Uterus (tissue), 4 donors: ENCODE results near the gene CFTR. TPM values are rescaled to one million over a fixed set of nuclear protein-coding genes. Genes with fewer than 3 reads are reported as not detected.

Experiments used
- DNase-seq, 2 donors: peaks; one replicate each; pipeline ENCODE4 v3.0.0-alpha.2; 2019 to 2020
- H3K27ac ChIP-seq, 2 donors: fragments of 200-600 bp; sonication (generic); 1 replicate in 1 of 2; 2 replicates in 1 of 2; pipeline ENCODE4 v1.5.1; 2016 to 2018
- H3K27me3 ChIP-seq, 2 donors: fragments of 200-600 bp; sonication (generic); one replicate each; pipeline ENCODE4 v1.5.1; 2018 to 2019; ENCODE audit warnings: control low read depth in 1 of 2
- H3K36me3 ChIP-seq, 2 donors: fragments of 200-600 bp; sonication (generic); one replicate each; pipeline ENCODE4 v1.5.1; 2019; ENCODE audit warnings: control low read depth in 1 of 2
- H3K4me1 ChIP-seq, 2 donors: fragments of 200-600 bp; sonication (generic); one replicate each; pipeline ENCODE4 v1.5.1; 2018 to 2019; ENCODE audit warnings: control low read depth in 1 of 2
- H3K4me3 ChIP-seq, 2 donors: fragments of 200-600 bp; sonication (generic); 1 replicate in 1 of 2; 2 replicates in 1 of 2; pipeline ENCODE4 v1.5.1; 2018 to 2019; ENCODE audit warnings: mild to moderate bottlenecking in 1 of 2
- H3K9me3 ChIP-seq, 2 donors: fragments of 200-600 bp; sonication (generic); one replicate each; pipeline ENCODE4 v1.5.1; 2019; ENCODE audit warnings: control low read depth in 1 of 2
- CTCF ChIP-seq, 4 experiments: fragments of 200-600 bp in 2 of 4; fragments of 450-650 bp in 2 of 4; sonication (generic) in 2 of 4; IDR thresholded peaks; one replicate each; pipeline ENCODE4 v1.5.1; 2016 to 2019; ENCODE audit warnings: antibody characterized with exemption in 4 of 4, mild to moderate bottlenecking in 2 of 4, moderate library complexity in 1 of 4
- POLR2A ChIP-seq, 2 donors: fragments of 450-650 bp; IDR thresholded peaks; one replicate each; pipeline ENCODE4 v1.6.1; 2016; ENCODE audit warnings: antibody characterized with exemption in 2 of 2, mild to moderate bottlenecking in 1 of 2, moderate library complexity in 1 of 2
- intact Hi-C: fragments of 100-400 bp; cut with DNase I; formaldehyde crosslinking; loops from one replicate; pipeline ENCODE4 v1.15.1; 2023; ENCODE audit warnings: low total_unique reads
- total RNA-seq, 4 donors: library from RNA; depleted of rRNA in 3 of 4; stranded (reverse); fragments of >200 nt in 3 of 4; gene quantifications; one replicate each; pipeline versions ENCODE4 v1.1.0 to v1.2.4, GENCODE V29; 2014 to 2023
- donor health status: DM: yes; HTN: yes; CAD: no.

Gene CFTR
- total RNA-seq, result 10 to 100 TPM in 1 of 4 donors, under 1 TPM in 2, not detected in 1; under 0.01 to 11.6 (median under 0.01) TPM

GRCh38 chr7:117479225-117480054 is at the start of gene CFTR:
Gene CFTR (plus strand): TSS chr7:117480025. CDS start chr7:117480095, 70 bp downstream.
- DNase-seq, result peak; percentile 16
- H3K4me1 ChIP-seq, result no peaks in the 10 kb centered on the region
- intact Hi-C loops, result no loop called here

GRCh38 chr7:117435475-117436043 is 44.3 kb upstream of the CFTR start:
- Histone ChIP-seq H3K36me3 (no peaks in the 10 kb centered on the region), H3K27me3 (no peaks in the 10 kb centered on the region), H3K27ac (no peak overlapping the region), H3K9me3 (no peaks in the 10 kb centered on the region), H3K4me1 (no peaks in the 10 kb centered on the region), H3K4me3 (no peak overlapping the region)
- TF ChIP-seq POLR2A (IDR thresholded peaks at IDR 0.05), result no peak
- TF ChIP-seq CTCF (IDR thresholded peaks at IDR 0.05), result no peak
- DNase-seq, result no peak
- intact Hi-C loops, result no loop called here

More at GRCh38 chr7:117479225-117480054, at the start of gene CFTR:
- Histone ChIP-seq H3K9me3 (no peaks in the 10 kb centered on the region), H3K36me3 (no peaks in the 10 kb centered on the region), H3K4me3 (peak within 1 kb of the TSS; percentile 14 to 30), H3K27me3 (peaks cover 0 to 22% of the 10 kb centered on the region in 2 donors), H3K27ac (no peak within 1 kb of the TSS)
- TF ChIP-seq POLR2A (IDR thresholded peaks at IDR 0.05), result no peak
- TF ChIP-seq CTCF (IDR thresholded peaks at IDR 0.05), result no peak

GRCh38 chr7:117444646-117445045 is 35.2 kb upstream of the CFTR start:
- Histone ChIP-seq H3K4me1 (no peaks in the 10 kb centered on the region), H3K36me3 (no peaks in the 10 kb centered on the region), H3K27me3 (no peaks in the 10 kb centered on the region), H3K4me3 (no peak overlapping the region), H3K9me3 (no peaks in the 10 kb centered on the region), H3K27ac (no peak overlapping the region)
- DNase-seq, result no peak
- intact Hi-C loops, result no loop called here
- no peak for TF ChIP-seq POLR2A (IDR thresholded peaks at IDR 0.05)
- no peak for TF ChIP-seq CTCF (IDR thresholded peaks at IDR 0.05)

GRCh38 chr7:117445206-117445605 is 34.6 kb upstream of the CFTR start:
- intact Hi-C loops, result no loop called here
- no peak for TF ChIP-seq CTCF (IDR thresholded peaks at IDR 0.05)
- no peak for TF ChIP-seq POLR2A (IDR thresholded peaks at IDR 0.05)
- DNase-seq, result no peak
- H3K27ac ChIP-seq, result no peak overlapping the region
- no peaks in the 10 kb centered on the region for H3K36me3 ChIP-seq
- no peaks in the 10 kb centered on the region for H3K4me1 ChIP-seq
- no peaks in the 10 kb centered on the region for H3K9me3 ChIP-seq
- H3K4me3 ChIP-seq, result no peak overlapping the region
- no peaks in the 10 kb centered on the region for H3K27me3 ChIP-seq

- intact Hi-C loops, result no loop called here
- TF ChIP-seq CTCF (IDR thresholded peaks at IDR 0.05), result no peak
- TF ChIP-seq POLR2A (IDR thresholded peaks at IDR 0.05), result no peak
- no peak overlapping the region for H3K4me3 ChIP-seq
- H3K4me1 ChIP-seq, result no peaks in the 10 kb centered on the region
- H3K36me3 ChIP-seq, result no peaks in the 10 kb centered on the region
- no peaks in the 10 kb centered on the region for H3K27me3 ChIP-seq
- no peak for DNase-seq
- no peak overlapping the region for H3K27ac ChIP-seq
- H3K9me3 ChIP-seq, result no peaks in the 10 kb centered on the region
Observed at GRCh38 chr7:117446220-117446815, 33.5 kb upstream of the CFTR start.
